Measurements from ENCODE around the gene RANGRF. TPM values are rescaled to one million over a fixed set of nuclear protein-coding genes. Genes with fewer than 3 reads are reported as not detected.
A peak's percentile ranks its signal among the peaks of the same experiment; 100 is the strongest.

RANGRF gene
- total RNA-seq, 2 donors from 2014 or later = 44.9 to 56.0 TPM

DNA sequence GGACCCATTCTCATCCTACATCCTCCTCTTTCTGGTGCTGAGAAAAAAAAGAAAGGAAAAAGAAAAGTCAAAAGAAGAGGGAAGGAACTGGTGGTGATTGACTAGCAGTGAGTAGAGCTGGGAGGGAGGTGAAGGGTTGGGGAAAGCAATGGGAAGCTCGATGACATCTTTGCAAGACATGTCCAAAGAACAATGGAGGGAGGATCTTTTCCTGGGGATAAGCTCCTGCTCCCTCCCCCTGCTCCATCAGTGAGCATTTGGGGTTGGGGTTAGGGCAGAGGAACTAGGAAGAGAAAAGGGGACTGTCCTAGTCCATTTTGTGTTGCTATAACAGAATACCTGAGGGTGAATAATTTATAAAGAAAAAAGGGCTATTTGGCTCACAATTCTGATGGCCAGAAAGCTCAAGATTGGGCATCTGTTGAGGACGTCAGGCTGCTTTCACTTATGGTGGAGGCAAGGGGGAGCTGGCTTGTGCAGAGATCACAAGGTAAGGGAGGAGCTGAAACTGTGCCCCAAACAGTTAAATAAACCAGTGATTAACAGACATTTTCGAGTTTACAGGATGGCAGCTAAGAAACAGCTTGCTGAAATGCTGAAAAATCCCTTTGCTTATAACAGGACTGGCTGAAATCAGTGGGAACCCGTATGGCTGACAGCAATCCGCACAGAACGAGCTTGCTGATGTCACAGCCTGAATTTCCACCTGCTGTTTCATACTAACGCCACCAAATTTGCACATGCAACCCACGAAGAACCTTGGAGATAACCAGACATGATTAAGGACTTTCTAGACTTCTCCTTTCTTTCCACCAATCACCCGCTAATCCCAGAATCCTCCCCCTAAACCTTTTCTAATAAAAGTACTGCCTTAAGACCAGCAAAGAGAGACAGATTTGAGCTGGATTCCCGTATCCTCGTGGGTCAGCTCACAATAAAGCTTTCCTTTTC is 49.6 kb downstream of the RANGRF start:
- H3K4me3 Mint-ChIP-seq = peak overlapping the region; percentile 26
- no peaks in the 10 kb centered on the region for H3K36me3 Mint-ChIP-seq (ENCODE audit: low read depth)
- H3K9me3 Mint-ChIP-seq = no peaks in the 10 kb centered on the region
- H3K27me3 Mint-ChIP-seq = no peaks in the 10 kb centered on the region
- no peak for ATAC-seq (replicated peaks)
- H3K27ac Mint-ChIP-seq = no peak overlapping the region
- peaks cover 4% of the 10 kb centered on the region for H3K4me1 Mint-ChIP-seq

DNA sequence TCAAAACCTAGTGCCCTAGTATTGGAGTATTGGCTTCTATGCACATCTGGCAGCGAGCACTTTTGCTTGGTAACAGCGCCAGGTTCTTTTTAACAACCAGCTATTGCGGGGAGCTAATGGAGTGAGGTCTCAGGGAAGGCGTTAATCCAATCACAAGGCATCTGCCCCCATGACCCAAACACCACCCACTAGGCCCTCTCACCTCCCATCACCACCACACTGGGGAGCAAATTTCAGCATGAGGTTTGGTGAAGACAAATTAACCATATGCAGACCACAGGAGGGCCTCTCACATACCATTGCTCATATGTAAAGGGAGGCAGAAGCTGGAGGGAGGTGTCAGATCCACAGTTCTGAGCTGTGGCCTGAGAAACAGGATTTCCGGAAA is 50.3 kb downstream of the RANGRF start:
- no peak for ATAC-seq (replicated peaks)
- no peak overlapping the region for H3K4me3 Mint-ChIP-seq
- H3K27me3 Mint-ChIP-seq = no peaks in the 10 kb centered on the region
- peaks cover 4% of the 10 kb centered on the region for H3K4me1 Mint-ChIP-seq
- no peaks in the 10 kb centered on the region for H3K9me3 Mint-ChIP-seq
- no peak overlapping the region for H3K27ac Mint-ChIP-seq
- no peaks in the 10 kb centered on the region for H3K36me3 Mint-ChIP-seq (ENCODE audit: low read depth)

DNA sequence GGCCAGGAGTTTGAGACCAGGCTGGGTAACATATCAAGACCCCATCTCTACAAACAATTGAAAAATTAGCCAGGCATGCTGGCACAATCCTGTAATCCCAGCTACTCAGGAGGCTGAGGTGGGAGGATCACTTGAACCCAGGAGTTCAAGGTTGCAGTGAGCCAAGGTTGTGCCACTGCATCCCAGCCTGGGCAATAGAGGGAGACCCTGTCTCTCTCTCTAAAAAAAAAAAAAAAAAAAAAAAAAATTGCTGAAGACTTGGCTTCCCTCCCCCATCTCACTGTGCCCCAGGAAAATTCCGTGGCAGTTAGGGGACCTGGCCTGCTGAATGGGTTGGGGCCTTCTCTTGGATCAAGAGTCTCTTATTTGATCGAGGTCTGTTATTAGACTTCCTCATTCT is 51.1 kb downstream of the RANGRF start, which contains the start of gene ODF4:
Gene ODF4 (plus strand): TSS at position 301 of the 400 bp plus-strand sequence. CDS start 212 bp downstream, outside the sequence.
- peaks cover 4% of the 10 kb centered on the region for H3K4me1 Mint-ChIP-seq

More for the DNA sequence above, 51.1 kb downstream of the RANGRF start, which contains the start of gene ODF4:
- Mint-ChIP-seq H3K27me3 (no peaks in the 10 kb centered on the region), H3K27ac (no peak within 1 kb of the TSS), H3K4me3 (no peak within 1 kb of the TSS), H3K36me3 (ENCODE audit: low read depth) (no peaks in the 10 kb centered on the region), H3K9me3 (no peaks in the 10 kb centered on the region)
- ATAC-seq (replicated peaks) = no peak

Other genes starting within 250 kb of the RANGRF start
- gene ALOX15B, start 249.6 kb upstream of the RANGRF start, total RNA-seq = under 1 TPM in 1 of 2 donors, not detected in 1; 0.61 TPM
- gene ALOX12B, start 201.0 kb upstream of the RANGRF start, total RNA-seq = 1 to 10 TPM; 1.1 to 6.2 TPM
- gene ALOXE3, start 170.2 kb upstream of the RANGRF start, total RNA-seq = 1 to 10 TPM in 1 of 2 donors, under 1 TPM in 1; 0.13 to 1.3 TPM
- 10 to 100 TPM in 1 of 2 donors, 1 to 10 TPM in 1; 2.9 to 10.0 TPM for gene HES7, start 164.6 kb upstream of the RANGRF start, total RNA-seq
- 100 to 1,000 TPM in 1 of 2 donors, 10 to 100 TPM in 1; 52.0 to 269 TPM for gene PER1, start 136.3 kb upstream of the RANGRF start, total RNA-seq
- gene VAMP2, start 125.7 kb upstream of the RANGRF start, total RNA-seq = 10 to 100 TPM; 41.7 to 66.2 TPM
- gene TMEM107, start 112.3 kb upstream of the RANGRF start, total RNA-seq = 10 to 100 TPM; 43.3 to 45.3 TPM
- 1 to 10 TPM; 4.7 to 7.0 TPM for gene BORCS6, start 98.5 kb upstream of the RANGRF start, total RNA-seq
- gene AURKB, start 78.1 kb upstream of the RANGRF start, total RNA-seq = 100 to 1,000 TPM; 158 to 161 TPM
- 10 to 100 TPM; 53.8 to 80.4 TPM for gene CTC1, start 40.6 kb upstream of the RANGRF start, total RNA-seq
- 100 to 1,000 TPM in 1 of 2 donors, 10 to 100 TPM in 1; 53.9 to 143 TPM for gene PFAS, start 39.4 kb upstream of the RANGRF start, total RNA-seq
- 1 to 10 TPM; 3.6 to 4.3 TPM for gene SLC25A35, start 6.7 kb downstream of the RANGRF start, total RNA-seq
- not detected for gene ARHGEF15, start 21.6 kb downstream of the RANGRF start, total RNA-seq
- not detected for gene ODF4, start 51.2 kb downstream of the RANGRF start, total RNA-seq
- 1,000 to 10,000 TPM; 2,606 to 3,397 TPM for gene RPL26, start 94.5 kb downstream of the RANGRF start, total RNA-seq
- gene RNF222, start 109.2 kb downstream of the RANGRF start, total RNA-seq = under 1 TPM; 0.09 to 0.21 TPM
- 10 to 100 TPM; 71.9 to 74.1 TPM for gene NDEL1, start 147.2 kb downstream of the RANGRF start, total RNA-seq

All from activated T-helper 17 cell treated with anti-CD3 and anti-CD28 coated beads, Interleukin-2, amount 50 U/mL, for 72 hours (primary cell).